H1 (cell line): ENCODE data around the gene AXIN2. TPM values are rescaled to one million over a fixed set of nuclear protein-coding genes. Genes with fewer than 3 reads are reported as not detected.

Experiments
- CTCF ChIA-PET: fragments of 300-600 bp; sonication (Branson Sonifier 250); formaldehyde crosslinking; loops from one replicate; lab custom pipeline; 2021; ENCODE audit not compliant: partially characterized antibody; lab: Charles Lee
- POLR2A ChIA-PET: fragments of 300-600 bp; sonication (Branson Sonifier 250); formaldehyde crosslinking; loops from one replicate; lab custom pipeline; 2021; ENCODE audit warnings: inconsistent platforms; ENCODE audit not compliant: partially characterized antibody; lab: Charles Lee
- DNase-seq, 2 experiments: peaks; one replicate each; pipeline versions ENCODE4 v3.0.0 to v3.0.0-alpha.2; 2010 to 2022; ENCODE audit warnings: low spot score in 2 of 2, low read depth in 1 of 2, mixed read lengths in 1 of 2
- FAIRE-seq: peaks from 2 replicates; lab custom pipeline; 2011; peaks lifted over from hg19 to GRCh38; lab: Jason Lieb, UNC
- H2AFZ ChIP-seq: 2 replicates; pipeline ENCODE4 v1.8.1; 2012; ENCODE audit warnings: low read length, inconsistent platforms
- H2AK5ac ChIP-seq: 2 replicates; pipeline ENCODE4 v1.6.1; 2013; ENCODE audit warnings: low read depth, low read length
- H2BK120ac ChIP-seq: replicated peaks from 2 replicates; pipeline ENCODE3; 2013; ENCODE audit warnings: low read depth, low read length, inconsistent platforms
- H2BK12ac ChIP-seq: 2 replicates; pipeline ENCODE4 v1.6.1; 2013; ENCODE audit warnings: low read depth, low read length
- H2BK15ac ChIP-seq: 2 replicates; pipeline ENCODE4 v1.6.1; 2013; ENCODE audit warnings: low read length
- H2BK20ac ChIP-seq: 2 replicates; pipeline ENCODE4 v1.6.1; 2013; ENCODE audit warnings: low read length
- H2BK5ac ChIP-seq: 2 replicates; pipeline ENCODE4 v1.6.1; 2013; ENCODE audit warnings: low read depth, low read length
- H3K14ac ChIP-seq: 2 replicates; pipeline ENCODE4 v1.6.1; 2013; ENCODE audit warnings: inconsistent platforms; ENCODE audit not compliant: insufficient read length
- H3K18ac ChIP-seq: 2 replicates; pipeline ENCODE4 v1.6.1; 2013; ENCODE audit warnings: low read length; ENCODE audit errors: extremely low read depth
- H3K23ac ChIP-seq: 2 replicates; pipeline ENCODE4 v1.6.1; 2013; ENCODE audit warnings: inconsistent platforms; ENCODE audit not compliant: insufficient read length
- H3K23me2 ChIP-seq: 2 replicates; pipeline ENCODE4 v1.6.1; 2013; ENCODE audit warnings: low read depth, low read length
- H3K27ac ChIP-seq: 2 replicates; pipeline ENCODE4 v1.6.1; 2011; ENCODE audit warnings: low read depth, low read length, inconsistent platforms
- H3K27me3 ChIP-seq, 4 experiments: replicated peaks in 1 of 4; 1 replicate in 1 of 4; 2 replicates in 3 of 4; pipeline versions ENCODE4 v1.6.1 to v1.8.1; 2011 to 2013; ENCODE audit warnings: low read length in 3 of 4, mild to moderate bottlenecking in 3 of 4, inconsistent platforms in 2 of 4, mixed read lengths in 2 of 4, moderate library complexity in 1 of 4; ENCODE audit not compliant: control insufficient read depth in 3 of 4, insufficient read depth in 3 of 4; ENCODE audit errors: extremely low read depth in 1 of 4
- H3K36me3 ChIP-seq, 4 experiments: 2 replicates each; pipeline versions ENCODE4 v1.6.1 to v1.8.1; 2011 to 2013; ENCODE audit warnings: mild to moderate bottlenecking in 4 of 4, low read length in 3 of 4, moderate library complexity in 2 of 4, control low read depth in 1 of 4, inconsistent platforms in 1 of 4; ENCODE audit not compliant: insufficient read depth in 4 of 4, control insufficient read depth in 2 of 4
- H3K4ac ChIP-seq: replicated peaks from 2 replicates; pipeline ENCODE3; 2013; ENCODE audit warnings: low read length, low read depth, mixed read lengths, inconsistent platforms; ENCODE audit not compliant: insufficient read length
- H3K4me1 ChIP-seq, 4 experiments: replicated peaks in 1 of 4; 1 replicate in 1 of 4; 2 replicates in 3 of 4; pipeline versions ENCODE4 v1.6.1 to v1.8.1; 2011 to 2013; ENCODE audit warnings: low read length in 3 of 4, inconsistent platforms in 2 of 4, mixed read lengths in 1 of 4; ENCODE audit not compliant: insufficient read depth in 4 of 4, control insufficient read depth in 3 of 4
- H3K4me2 ChIP-seq, 2 experiments: 2 replicates each; pipeline versions ENCODE4 v1.6.1 to v1.8.1; 2011 to 2013; ENCODE audit warnings: low read depth in 2 of 2, low read length in 2 of 2, control low read depth in 1 of 2, inconsistent platforms in 1 of 2, mild to moderate bottlenecking in 1 of 2; ENCODE audit not compliant: insufficient read depth in 1 of 2
- H3K4me3 ChIP-seq, 4 experiments: fragments of 200-600, 300-600 bp in 1 of 4; sonication (generic), shearing (Covaris generic), sonication (Bioruptor Twin) in 1 of 4; 2 replicates each; pipeline versions ENCODE4 v1.5.1 to v1.8.1; 2011 to 2016; ENCODE audit warnings: low read length in 4 of 4, low read depth in 3 of 4, control low read depth in 2 of 4, inconsistent platforms in 2 of 4, mild to moderate bottlenecking in 2 of 4, mixed read lengths in 1 of 4, moderate library complexity in 1 of 4; ENCODE audit not compliant: insufficient read depth in 2 of 4; ENCODE audit errors: extremely low read depth in 1 of 4
- H3K56ac ChIP-seq: replicated peaks from 2 replicates; pipeline ENCODE3; 2013; ENCODE audit warnings: low read depth, mild to moderate bottlenecking, mixed read lengths, low read length, inconsistent platforms; ENCODE audit not compliant: insufficient read length
- H3K79me1 ChIP-seq: 2 replicates; pipeline ENCODE4 v1.6.1; 2013; ENCODE audit warnings: low read depth, low read length, control low read depth
- H3K79me2 ChIP-seq, 2 experiments: 2 replicates each; pipeline versions ENCODE4 v1.6.1 to v1.8.1; 2012 to 2013; ENCODE audit warnings: low read length in 2 of 2, mild to moderate bottlenecking in 2 of 2, inconsistent platforms in 1 of 2; ENCODE audit not compliant: insufficient read depth in 2 of 2, control insufficient read depth in 1 of 2
- H3K9ac ChIP-seq, 4 experiments: replicated peaks in 1 of 4; 1 replicate in 1 of 4; 2 replicates in 3 of 4; pipeline versions ENCODE4 v1.6.1 to v1.8.1; 2011 to 2013; ENCODE audit warnings: low read depth in 3 of 4, low read length in 3 of 4, control low read depth in 2 of 4, mild to moderate bottlenecking in 2 of 4, moderate library complexity in 2 of 4, inconsistent platforms in 1 of 4; ENCODE audit errors: extremely low read depth in 1 of 4
- H3K9me3 ChIP-seq, 2 experiments: 2 replicates each; pipeline versions ENCODE4 v1.6.1 to v1.8.1; 2012 to 2013; ENCODE audit warnings: mild to moderate bottlenecking in 2 of 2, moderate library complexity in 2 of 2, control low read depth in 1 of 2, inconsistent platforms in 1 of 2, low read depth in 1 of 2, low read length in 1 of 2, mixed read lengths in 1 of 2; ENCODE audit not compliant: insufficient read depth in 2 of 2
- H4K20me1 ChIP-seq, 2 experiments: replicated peaks in 1 of 2; 2 replicates each; pipeline versions ENCODE3 to v1.8.1; 2011 to 2013; ENCODE audit warnings: inconsistent platforms in 2 of 2, low read length in 2 of 2, mild to moderate bottlenecking in 1 of 2; ENCODE audit not compliant: insufficient read depth in 2 of 2, control insufficient read depth in 1 of 2
- H4K5ac ChIP-seq: 2 replicates; pipeline ENCODE4 v1.6.1; 2013; ENCODE audit warnings: low read length, low read depth, mixed read lengths, inconsistent platforms; ENCODE audit not compliant: insufficient read length
- H4K8ac ChIP-seq: 2 replicates; pipeline ENCODE4 v1.8.0; 2013; ENCODE audit warnings: mild to moderate bottlenecking, moderate library complexity, low read length, inconsistent platforms; ENCODE audit not compliant: insufficient read depth; ENCODE audit errors: extremely low read depth
- H4K91ac ChIP-seq: replicated peaks from 2 replicates; pipeline ENCODE3; 2013; ENCODE audit warnings: low read length, mixed read lengths, inconsistent platforms; ENCODE audit not compliant: insufficient read length
- CEBPB ChIP-seq: IDR thresholded peaks from 2 replicates; pipeline ENCODE4 v1.6.1; 2012; ENCODE audit warnings: low read depth, low read length
- POLR2A ChIP-seq, 2 experiments: IDR thresholded peaks; 1 replicate in 1 of 2; 2 replicates in 1 of 2; pipeline ENCODE4 v1.6.1; 2011; ENCODE audit warnings: low read depth in 2 of 2, low read length in 2 of 2, mild to moderate bottlenecking in 2 of 2; ENCODE audit errors: control extremely low read depth in 1 of 2
- SIX5 ChIP-seq: IDR thresholded peaks from 2 replicates; pipeline ENCODE4 v1.6.1; 2011; ENCODE audit warnings: mild to moderate bottlenecking, low read depth, low read length
- WGBS, 2 experiments: shearing (Covaris generic) in 1 of 2; methylation state at CpG; one replicate each; pipeline versions ENCODE4 v1.1.6 to v1.1.7; 2013 to 2015; ENCODE audit warnings: low lambda C conversion rate in 2 of 2, mixed read lengths in 2 of 2, inconsistent platforms in 1 of 2, low coverage in 1 of 2, missing lambda C conversion rate in 1 of 2; ENCODE audit not compliant: insufficient replicate concordance in 2 of 2, insufficient coverage in 1 of 2, insufficient read length in 1 of 2; ENCODE audit errors: extremely low coverage in 1 of 2, missing lambda C conversion rate in 1 of 2; 5-methylcytosine and 5-hydroxymethylcytosine counted together
- polyA plus RNA-seq, 7 experiments: library from polyadenylated mRNA; depleted of rRNA in 3 of 7; stranded (reverse) in 5 of 7; unstranded in 2 of 7; fragments of >200 nt in 5 of 7; fragments of 200-250 nt in 2 of 7; gene quantifications; 1 replicate in 5 of 7; 2 replicates in 1 of 7; 4 replicates in 1 of 7; pipeline versions ENCODE4 v1.2.1 to v1.2.3, GENCODE V29; 2011 to 2013; ENCODE audit warnings: missing spikeins in 2 of 7, mixed read lengths in 2 of 7
- total RNA-seq: library from RNA; stranded (reverse); fragmentation: NEBNext Ultra II Directional; extraction: Animal tissue kit (Norgen Biotek cat#: 25700); gene quantifications from 2 replicates; pipeline ENCODE4 v1.2.1, GENCODE V29; 2021

The AXIN2 gene
- total and polyA plus RNA-seq, 2 of the 8 experiments (the other 6 are each of a cell fraction or from before 2014, with no cell fraction given): 17.7 to 33.4 TPM

- Histone ChIP-seq H3K23ac (no peak overlapping the region), H4K91ac (no peak overlapping the region), H3K18ac (no peak overlapping the region), H3K79me2 (no peaks in the 10 kb centered on the region), H2AFZ (no peak overlapping the region), H3K79me1 (peaks cover 5% of the 10 kb centered on the region; the same call in 1 of the 2 replicates), H2BK5ac (no peak overlapping the region), H2BK15ac (no peak overlapping the region), H3K4ac (no peak overlapping the region)
- CTCF ChIA-PET: interaction anchor here (2.9 kb wide), 1 partner anchor 27 kb away, joined by 11 read pairs; no protein-coding TSS in a partner anchor
- WGBS, 2 experiments: 91% methylated on average over 7 of the region's 7 CpGs; no CpG with 5 or more reads in 1 of the 2 experiments
- TF ChIP-seq CEBPB (0 out of 2 replicates have a peak, but pooled peaks have one; percentile 51), POLR2A (IDR thresholded peaks at IDR 0.05; ENCODE audit: control extremely low read depth in 1 of 2, low read depth in 2 of 2, low read length in 2 of 2) (peak in 1 of 2 experiments; percentile 18; a peak in 1 of 3 replicates), SIX5 (no peak)
- TF ChIP-seq, all 59 proteins: peak for 2
- Histone ChIP-seq H2BK120ac (no peak overlapping the region), H3K9me3 (no peaks in the 10 kb centered on the region), H2AK5ac (no peak overlapping the region), H3K4me2 (no peak overlapping the region), H4K5ac (no peak overlapping the region), H4K8ac (no peak overlapping the region), H4K20me1 (peaks cover 0 to 4% of the 10 kb centered on the region in 2 experiments), H3K4me3 (no peak overlapping the region), H2BK12ac (no peak overlapping the region), H3K27me3 (no peaks in the 10 kb centered on the region), H3K9ac (no peak overlapping the region), H3K56ac (no peak overlapping the region), H3K14ac (no peak overlapping the region), H2BK20ac (no peak overlapping the region), H3K36me3 (peaks cover 9 to 58% (median 22%) of the 10 kb centered on the region in 4 experiments), H3K4me1 (peaks cover 6 to 22% (median 17%) of the 10 kb centered on the region in 4 experiments), H3K27ac (no peak overlapping the region), H3K23me2 (no peaks in the 10 kb centered on the region)
- POLR2A ChIA-PET: interaction anchor here (1.1 to 2.6 kb wide), 5 partner anchors 14 to 34 kb away, joined by 3 to 9 read pairs (median 7); no protein-coding TSS in a partner anchor
- no peak for DNase-seq
- no peak for FAIRE-seq
Observed at GRCh38 chr17:65529040-65529633, 32.3 kb downstream of the AXIN2 start.
